HL-60 (cell line): ENCODE data around the gene MSL1.

Experiments
- DNase-seq, 2 experiments: peaks; one replicate each; pipeline ENCODE4 v3.0.0-alpha.2; 2010 to 2020; ENCODE audit warnings: low read depth in 1 of 2, low spot score in 1 of 2
- H3K27ac ChIP-seq: fragments of 250-450 bp; sonication (Bioruptor Pico); replicated peaks from 2 replicates; pipeline ENCODE4 v1.5.1; 2020; ENCODE audit warnings: mild to moderate bottlenecking, moderate library complexity
- H3K27me3 ChIP-seq: fragments of 250-450 bp; sonication (Bioruptor Pico); 2 replicates; pipeline ENCODE4 v1.5.1; 2021; ENCODE audit warnings: mild to moderate bottlenecking, moderate library complexity; ENCODE audit not compliant: insufficient read depth, poor library complexity, severe bottlenecking
- H3K4me3 ChIP-seq: replicated peaks from 2 replicates; pipeline ENCODE4 v1.5.1; 2011; ENCODE audit warnings: mild to moderate bottlenecking, control low read depth, low read length; ENCODE audit not compliant: insufficient read depth
- CTCF ChIP-seq: IDR thresholded peaks from one replicate; pipeline ENCODE4 v1.5.1; 2011; ENCODE audit warnings: low read length, control low read depth, inconsistent platforms; ENCODE audit not compliant: insufficient read depth
- GABPA ChIP-seq: IDR thresholded peaks from 2 replicates; pipeline ENCODE4 v1.6.1; 2012; ENCODE audit warnings: low read depth
- POLR2AphosphoS5 ChIP-seq: IDR thresholded peaks from 2 replicates; pipeline ENCODE4 v1.6.1; 2012; ENCODE audit warnings: low read depth
- REST ChIP-seq: IDR thresholded peaks from 2 replicates; pipeline ENCODE4 v1.6.1; 2012; ENCODE audit warnings: low read depth; ENCODE audit not compliant: insufficient replicate concordance
- SPI1 ChIP-seq: IDR thresholded peaks from 2 replicates; pipeline ENCODE4 v1.6.1; 2012; ENCODE audit warnings: low read depth, mild to moderate bottlenecking, borderline replicate concordance

MSL1 gene

GRCh38 chr17:40097931-40098845 is 23.6 kb upstream of the MSL1 start:
- TF ChIP-seq POLR2AphosphoS5 (peak; percentile 59; the same call in 1 of the 2 replicates), REST (no peak), SPI1 (no peak)
- H3K4me3 ChIP-seq = peak overlapping the region; percentile 0
- peak; percentile 42 to 84 for DNase-seq
- peak overlapping the region; percentile 85 for H3K27ac ChIP-seq
- no peaks in the 10 kb centered on the region for H3K27me3 ChIP-seq

- Histone ChIP-seq H3K27me3 (no peaks in the 10 kb centered on the region), H3K4me3 (peak overlapping the region; percentile 62), H3K27ac (peak overlapping the region; percentile 85)
- TF ChIP-seq GABPA (no peak), POLR2AphosphoS5 (peak; percentile 25; the same call in 1 of the 2 replicates), SPI1 (peak; percentile 35; the same call in 1 of the 2 replicates)
- DNase-seq = peak; percentile 99 to 100
These were observed 22.7 kb upstream of the MSL1 start for GRCh38 chr17:40098846-40099618.

GRCh38 chr17:40099619-40100418 is 22.0 kb upstream of the MSL1 start:
- TF ChIP-seq REST (no peak), GABPA (no peak), POLR2AphosphoS5 (no peak), CTCF (no peak)
- DNase-seq = peak in 1 of 2 experiments; percentile 64
- peak overlapping the region; percentile 62 for H3K4me3 ChIP-seq
- no peaks in the 10 kb centered on the region for H3K27me3 ChIP-seq
- H3K27ac ChIP-seq = peak overlapping the region; percentile 77

GRCh38 chr17:40100419-40100668 is 21.4 kb upstream of the MSL1 start, which contains the start of gene NR1D1:
TSS of gene NR1D1 (minus strand) at chr17:40100589. CDS start at chr17:40100094, 495 bp downstream.
- Histone ChIP-seq H3K27ac (peak within 1 kb of the TSS; percentile 77), H3K27me3 (no peaks in the 10 kb centered on the region), H3K4me3 (peak within 1 kb of the TSS; percentile 62)
- TF ChIP-seq CTCF (no peak), POLR2AphosphoS5 (no peak; the same call in 1 of the 2 replicates), SPI1 (no peak), GABPA (no peak), REST (no peak)
- no peak for DNase-seq
